ENCODE results near the gene ADCY10.
"Not testable (repeated sequence)": the region's sequence is repeated elsewhere in the genome, so short reads cannot be mapped to it uniquely, and the experiment has no call there.

ADCY10 gene

GRCh38 chr1:167890400-167890799 is 23.5 kb downstream of the ADCY10 start:
- no peak for DNase-seq (ENCODE audit: low read depth)
- no peak for TF ChIP-seq CTCF (IDR thresholded peaks at IDR 0.05; ENCODE audit: control insufficient read depth, extremely low read depth, insufficient read depth)
- no peak overlapping the region for H3K4me3 ChIP-seq (ENCODE audit: low read depth, low read length)

- not testable (repeated sequence) for DNase-seq (ENCODE audit: low read depth); H3K4me3 ChIP-seq (ENCODE audit: low read depth, low read length)
These were observed 26.7 kb downstream of the ADCY10 start for GRCh38 chr1:167887187-167887586.

GRCh38 chr1:167882376-167882775 is 31.6 kb downstream of the ADCY10 start:
- DNase-seq (ENCODE audit: low read depth), result no peak
- TF ChIP-seq CTCF (IDR thresholded peaks at IDR 0.05; ENCODE audit: control insufficient read depth, extremely low read depth, insufficient read depth), result no peak
- H3K4me3 ChIP-seq (ENCODE audit: low read depth, low read length), result no peak overlapping the region

- no peak overlapping the region for H3K4me3 ChIP-seq (ENCODE audit: low read depth, low read length)
- TF ChIP-seq CTCF (IDR thresholded peaks at IDR 0.05; ENCODE audit: control insufficient read depth, extremely low read depth, insufficient read depth), result no peak
- no peak for DNase-seq (ENCODE audit: low read depth)
These were observed 32.1 kb downstream of the ADCY10 start for GRCh38 chr1:167881786-167882185.

GRCh38 chr1:167881069-167881468 is 32.9 kb downstream of the ADCY10 start:
- no peak for TF ChIP-seq CTCF (IDR thresholded peaks at IDR 0.05; ENCODE audit: control insufficient read depth, extremely low read depth, insufficient read depth)
- no peak overlapping the region for H3K4me3 ChIP-seq (ENCODE audit: low read depth, low read length)
- no peak for DNase-seq (ENCODE audit: low read depth)

GRCh38 chr1:167880580-167881021 is 33.3 kb downstream of the ADCY10 start:
- DNase-seq (ENCODE audit: low read depth), result no peak
- no peak overlapping the region for H3K4me3 ChIP-seq (ENCODE audit: low read depth, low read length)
- no peak for TF ChIP-seq CTCF (IDR thresholded peaks at IDR 0.05; ENCODE audit: control insufficient read depth, extremely low read depth, insufficient read depth)

GRCh38 chr1:167879508-167879907 is 34.4 kb downstream of the ADCY10 start:
- TF ChIP-seq CTCF (IDR thresholded peaks at IDR 0.05; ENCODE audit: control insufficient read depth, extremely low read depth, insufficient read depth), result no peak
- no peak for DNase-seq (ENCODE audit: low read depth)
- H3K4me3 ChIP-seq (ENCODE audit: low read depth, low read length), result no peak overlapping the region
